HCT116 (cell line): ENCODE measurements around the gene GPR68.

Experiments
- CTCF ChIP-seq, 3 experiments: fragments of 200-600 bp in 1 of 3; sonication (generic) in 1 of 3; IDR thresholded peaks in 2 of 3; conservative IDR thresholded peaks in 1 of 3; 2 replicates each; pipeline ENCODE4 v1.5.1; 2012 to 2017; ENCODE audit warnings: low read depth in 2 of 3, low read length in 2 of 3, antibody characterized with exemption in 1 of 3, borderline replicate concordance in 1 of 3, control low read depth in 1 of 3, mild to moderate bottlenecking in 1 of 3, mixed read lengths in 1 of 3, mixed run types in 1 of 3, moderate library complexity in 1 of 3; ENCODE audit not compliant: insufficient read depth in 1 of 3
- EZH2 ChIP-seq: fragments of 200-600 bp; sonication (generic); IDR thresholded peaks from 2 replicates; pipeline ENCODE4 v1.6.1; 2017; ENCODE audit warnings: antibody characterized with exemption, mixed run types
- EZH2phosphoT487 ChIP-seq: fragments of 200-600 bp; IDR thresholded peaks from 2 replicates; pipeline ENCODE4 v1.6.1; 2018; ENCODE audit warnings: antibody characterized with exemption, borderline replicate concordance
- POLR2A ChIP-seq: IDR thresholded peaks from 2 replicates; pipeline ENCODE4 v1.7.0; 2011; ENCODE audit warnings: borderline replicate concordance; ENCODE audit not compliant: insufficient read depth, insufficient read length; ENCODE audit errors: extremely low read depth
- REST ChIP-seq: IDR thresholded peaks from 2 replicates; pipeline ENCODE4 v1.6.1; 2012; ENCODE audit warnings: low read depth
- ZBTB33 ChIP-seq: IDR thresholded peaks from 2 replicates; pipeline ENCODE4 v1.6.1; 2011; ENCODE audit warnings: mild to moderate bottlenecking, low read length, moderate library complexity; ENCODE audit not compliant: insufficient replicate concordance; ENCODE audit errors: extremely low read depth
- ZNF274 ChIP-seq: fragments of 200-500 bp; sonication (Bioruptor generic); IDR thresholded peaks from 2 replicates; pipeline ENCODE4 v1.6.1; 2014; ENCODE audit warnings: mild to moderate bottlenecking, low read depth, low read length, inconsistent platforms

- TF ChIP-seq POLR2A (no peak), EZH2 (no peak), ZBTB33 (no peak), ZNF274 (no peak), EZH2phosphoT487 (no peak), CTCF (IDR thresholded peaks at IDR 0.05 in 2 of 3, conservative IDR thresholded peaks at IDR 0.05 in 1 of 3; ENCODE audit: borderline replicate concordance in 1 of 3, insufficient read depth in 1 of 3, low read depth in 2 of 3, low read length in 2 of 3) (no peak), REST (no peak)
Observed at GRCh38 chr14:91255026-91255695, 10.7 kb upstream of the GPR68 start.
